CD8-positive, alpha-beta memory T cell (primary cell): ENCODE measurements around the gene GULP1. TPM values are rescaled to one million over a fixed set of nuclear protein-coding genes. Genes with fewer than 3 reads are reported as not detected.

Source experiments
- CTCF ChIA-PET: fragments of 350-600 bp; sonication (Branson Sonifier 250); formaldehyde crosslinking; loops from one replicate; lab custom pipeline; 2021; ENCODE audit warnings: antibody characterized with exemption; lab: Charles Lee
- POLR2A ChIA-PET: fragments of 350-600 bp; sonication (Branson Sonifier 250); formaldehyde crosslinking; loops from one replicate; lab custom pipeline; 2021; ENCODE audit warnings: antibody characterized with exemption; lab: Charles Lee
- DNase-seq, 5 donors: peaks; one replicate each; pipeline versions ENCODE4 v3.0.0 to v3.0.0-alpha.2; 2020 to 2022; ENCODE audit warnings: mixed read lengths in 1 of 5
- H3K27ac ChIP-seq: one replicate; pipeline ENCODE4 v1.7.0; 2013; ENCODE audit warnings: low read depth, mild to moderate bottlenecking, low read length, moderate library complexity
- H3K27me3 ChIP-seq: 2 replicates; pipeline ENCODE4 v1.7.0; 2013; ENCODE audit warnings: low read length, mild to moderate bottlenecking; ENCODE audit not compliant: insufficient read depth, poor library complexity, severe bottlenecking
- H3K36me3 ChIP-seq: 2 replicates; pipeline ENCODE4 v1.7.0; 2013; ENCODE audit warnings: mild to moderate bottlenecking, low read length, moderate library complexity; ENCODE audit not compliant: insufficient read depth
- H3K4me1 ChIP-seq: 2 replicates; pipeline ENCODE4 v1.7.0; 2013; ENCODE audit warnings: mild to moderate bottlenecking, low read length, moderate library complexity; ENCODE audit not compliant: insufficient read depth
- H3K4me3 ChIP-seq: 2 replicates; pipeline ENCODE4 v1.7.0; 2013; ENCODE audit warnings: mild to moderate bottlenecking, low read length
- H3K9me3 ChIP-seq: 2 replicates; pipeline ENCODE4 v1.7.0; 2013; ENCODE audit warnings: mild to moderate bottlenecking, low read length
- H3K27ac Mint-ChIP-seq, 8 donors: one replicate each; pipeline ENCODE4 v1.8.0; 2020 to 2021; ENCODE audit warnings: mixed read lengths in 8 of 8, mild to moderate bottlenecking in 6 of 8, inconsistent platforms in 3 of 8, moderate library complexity in 3 of 8
- H3K27me3 Mint-ChIP-seq, 2 donors: one replicate each; pipeline ENCODE4 v1.8.0; 2020 to 2021; ENCODE audit warnings: mixed read lengths in 2 of 2, mild to moderate bottlenecking in 1 of 2, moderate library complexity in 1 of 2
- H3K36me3 Mint-ChIP-seq, 3 donors: one replicate each; pipeline ENCODE4 v1.8.0; 2020 to 2021; ENCODE audit warnings: mixed read lengths in 3 of 3, inconsistent platforms in 1 of 3, mild to moderate bottlenecking in 1 of 3
- H3K4me1 Mint-ChIP-seq, 3 donors: one replicate each; pipeline ENCODE4 v1.8.0; 2020 to 2021; ENCODE audit warnings: mixed read lengths in 3 of 3, inconsistent platforms in 1 of 3, mild to moderate bottlenecking in 1 of 3
- H3K4me3 Mint-ChIP-seq, 7 donors: one replicate each; pipeline ENCODE4 v1.8.0; 2020 to 2021; ENCODE audit warnings: mixed read lengths in 7 of 7, mild to moderate bottlenecking in 6 of 7, moderate library complexity in 4 of 7, inconsistent platforms in 2 of 7
- H3K9me3 Mint-ChIP-seq, 5 donors: one replicate each; pipeline ENCODE4 v1.8.0; 2020 to 2022; ENCODE audit warnings: mixed read lengths in 5 of 5, mild to moderate bottlenecking in 3 of 5, moderate library complexity in 2 of 5, inconsistent platforms in 1 of 5
- polyA plus RNA-seq: library from polyadenylated mRNA; unstranded; fragments of 300-500 nt; fragmentation: Illumina TruSeq; gene quantifications from one replicate; pipeline ENCODE4 v1.2.3, GENCODE V29; 2021
- total RNA-seq, 2 experiments: library from RNA; stranded (reverse); gene quantifications; one replicate each; pipeline ENCODE4 v1.2.3, GENCODE V29; 2021

GULP1 gene
- total and polyA plus RNA-seq, 3 experiments from 2014 or later, result not detected

DNA sequence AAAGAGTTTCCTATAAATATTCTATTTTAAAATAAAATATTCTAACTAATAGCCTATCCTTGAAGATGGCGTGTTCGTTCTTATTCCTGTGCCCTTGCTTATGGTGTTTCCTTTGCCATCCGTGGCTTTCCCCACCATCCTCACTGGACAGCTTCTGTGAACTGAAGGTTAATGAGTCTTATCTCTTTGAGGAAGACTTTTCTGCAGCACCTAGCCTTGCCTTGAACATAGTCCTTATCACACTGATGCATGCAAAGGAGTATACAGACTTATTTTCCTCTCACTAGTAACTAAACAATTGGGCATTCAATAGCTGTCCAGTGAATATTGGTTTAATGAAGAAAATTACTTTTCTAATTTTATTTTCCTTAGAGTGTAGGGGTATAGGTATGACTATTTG is 88.1 kb downstream of the GULP1 start:
- ChIA-PET POLR2A (no interaction called here), CTCF (no interaction called here)
- H3K36me3 Mint-ChIP-seq, result no peaks in the 10 kb centered on the region
- Histone ChIP-seq H3K4me3 (no peak overlapping the region), H3K9me3 (no peaks in the 10 kb centered on the region), H3K27me3 (no peaks in the 10 kb centered on the region), H3K4me1 (no peaks in the 10 kb centered on the region), H3K36me3 (no peaks in the 10 kb centered on the region), H3K27ac (no peak overlapping the region)
- H3K9me3 Mint-ChIP-seq, result peaks cover 0 to 6% (median 3%) of the 10 kb centered on the region in 5 donors
- no peak overlapping the region for H3K4me3 Mint-ChIP-seq
- no peaks in the 10 kb centered on the region for H3K27me3 Mint-ChIP-seq
- H3K27ac Mint-ChIP-seq, result no peak overlapping the region
- H3K4me1 Mint-ChIP-seq, result no peaks in the 10 kb centered on the region
- DNase-seq, result no peak

GRCh38 chr2:188380280-188380679 is 88.6 kb downstream of the GULP1 start:
- H3K36me3 ChIP-seq, result no peaks in the 10 kb centered on the region

DNA sequence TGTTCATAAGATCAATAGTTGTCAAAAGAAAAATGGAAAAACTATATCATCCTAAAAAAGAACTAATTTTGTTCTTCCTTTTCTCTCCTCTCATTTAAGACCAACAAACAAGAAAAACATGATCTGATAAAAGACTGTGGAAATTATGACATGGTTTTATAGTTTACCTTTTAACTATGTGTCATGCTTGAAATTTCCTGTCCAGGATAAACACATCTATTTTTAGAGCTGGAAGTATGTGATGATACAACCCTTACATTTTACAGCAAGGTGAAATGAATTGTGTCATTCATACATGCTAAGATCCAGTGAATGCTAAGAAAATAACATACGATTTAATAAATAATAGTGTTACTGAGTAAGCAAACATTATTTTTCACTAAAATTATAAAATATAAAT is 89.9 kb downstream of the GULP1 start:
- Mint-ChIP-seq H3K4me1 (no peaks in the 10 kb centered on the region), H3K36me3 (no peaks in the 10 kb centered on the region), H3K9me3 (peaks cover 3 to 10% (median 7%) of the 10 kb centered on the region in 5 donors), H3K27ac (no peak overlapping the region), H3K4me3 (no peak overlapping the region), H3K27me3 (no peaks in the 10 kb centered on the region)
- Histone ChIP-seq H3K4me3 (no peak overlapping the region), H3K9me3 (no peaks in the 10 kb centered on the region), H3K36me3 (no peaks in the 10 kb centered on the region), H3K27me3 (no peaks in the 10 kb centered on the region), H3K4me1 (no peaks in the 10 kb centered on the region), H3K27ac (no peak overlapping the region)
- no peak for DNase-seq
- POLR2A ChIA-PET, result no interaction called here
- CTCF ChIA-PET, result no interaction called here

More at GRCh38 chr2:188380280-188380679, 88.6 kb downstream of the GULP1 start:
- H3K9me3 ChIP-seq, result no peaks in the 10 kb centered on the region
- no peaks in the 10 kb centered on the region for H3K4me1 ChIP-seq
- ChIA-PET CTCF (no interaction called here), POLR2A (no interaction called here)
- no peak overlapping the region for H3K4me3 Mint-ChIP-seq
- no peak overlapping the region for H3K4me3 ChIP-seq
- no peak for DNase-seq
- H3K4me1 Mint-ChIP-seq, result no peaks in the 10 kb centered on the region
- no peaks in the 10 kb centered on the region for H3K27me3 Mint-ChIP-seq
- H3K27ac Mint-ChIP-seq, result no peak overlapping the region
- H3K9me3 Mint-ChIP-seq, result peaks cover 0 to 6% (median 4%) of the 10 kb centered on the region in 5 donors
- H3K27me3 ChIP-seq, result no peaks in the 10 kb centered on the region
- no peak overlapping the region for H3K27ac ChIP-seq
- no peaks in the 10 kb centered on the region for H3K36me3 Mint-ChIP-seq

- H3K4me3 ChIP-seq, result no peak overlapping the region
- H3K36me3 ChIP-seq, result no peaks in the 10 kb centered on the region
- no peak overlapping the region for H3K27ac Mint-ChIP-seq
- no peaks in the 10 kb centered on the region for H3K4me1 ChIP-seq
- CTCF ChIA-PET, result no interaction called here
- no peaks in the 10 kb centered on the region for H3K9me3 ChIP-seq
- no peaks in the 10 kb centered on the region for H3K27me3 Mint-ChIP-seq
- H3K36me3 Mint-ChIP-seq, result no peaks in the 10 kb centered on the region
- no peak overlapping the region for H3K27ac ChIP-seq
- H3K27me3 ChIP-seq, result no peaks in the 10 kb centered on the region
- POLR2A ChIA-PET, result no interaction called here
- no peaks in the 10 kb centered on the region for H3K4me1 Mint-ChIP-seq
- H3K9me3 Mint-ChIP-seq, result peaks cover 3 to 10% (median 7%) of the 10 kb centered on the region in 5 donors
- DNase-seq, result no peak
- no peak overlapping the region for H3K4me3 Mint-ChIP-seq
Observed at GRCh38 chr2:188382107-188382506, 90.4 kb downstream of the GULP1 start.

- no peaks in the 10 kb centered on the region for H3K36me3 Mint-ChIP-seq
- no peaks in the 10 kb centered on the region for H3K27me3 Mint-ChIP-seq
- H3K27ac Mint-ChIP-seq, result no peak overlapping the region
- ChIA-PET CTCF (no interaction called here), POLR2A (no interaction called here)
- Histone ChIP-seq H3K9me3 (no peaks in the 10 kb centered on the region), H3K4me1 (no peaks in the 10 kb centered on the region), H3K36me3 (no peaks in the 10 kb centered on the region), H3K4me3 (no peak overlapping the region), H3K27ac (no peak overlapping the region), H3K27me3 (no peaks in the 10 kb centered on the region)
- H3K4me1 Mint-ChIP-seq, result no peaks in the 10 kb centered on the region
- H3K4me3 Mint-ChIP-seq, result no peak overlapping the region
- H3K9me3 Mint-ChIP-seq, result peaks cover 3 to 10% (median 7%) of the 10 kb centered on the region in 5 donors
- DNase-seq, result no peak
Observed at GRCh38 chr2:188383158-188383557, 91.5 kb downstream of the GULP1 start.

DNA sequence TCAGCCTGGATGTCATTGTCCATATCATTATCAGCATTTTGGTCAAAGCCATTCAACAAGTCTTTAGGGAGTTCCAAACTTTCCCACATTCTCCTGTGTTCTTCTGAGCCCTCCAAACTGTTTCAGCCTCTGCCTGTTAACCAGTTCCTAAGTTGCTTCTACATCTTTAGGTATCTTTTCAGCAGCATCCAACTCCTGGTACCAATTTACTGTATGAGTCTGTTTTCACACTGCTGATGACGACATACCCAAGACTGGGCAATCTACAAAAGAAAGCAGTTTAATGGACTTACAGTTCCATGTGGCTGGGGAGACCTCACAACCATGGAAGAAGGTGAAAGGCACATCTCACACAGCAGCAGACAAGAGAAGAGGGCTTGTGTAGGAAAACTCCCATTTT is 94.2 kb downstream of the GULP1 start:
- CTCF ChIA-PET, result no interaction called here
- POLR2A ChIA-PET, result no interaction called here
- Mint-ChIP-seq H3K27me3 (no peaks in the 10 kb centered on the region), H3K4me3 (no peak overlapping the region), H3K36me3 (no peaks in the 10 kb centered on the region), H3K4me1 (no peaks in the 10 kb centered on the region), H3K9me3 (peaks cover 3 to 10% (median 4%) of the 10 kb centered on the region in 5 donors), H3K27ac (no peak overlapping the region)
- DNase-seq, result no peak
- no peak overlapping the region for H3K27ac ChIP-seq
- no peaks in the 10 kb centered on the region for H3K36me3 ChIP-seq
- no peak overlapping the region for H3K4me3 ChIP-seq
- no peaks in the 10 kb centered on the region for H3K4me1 ChIP-seq
- no peaks in the 10 kb centered on the region for H3K27me3 ChIP-seq
- H3K9me3 ChIP-seq, result no peaks in the 10 kb centered on the region

- no peaks in the 10 kb centered on the region for H3K4me1 ChIP-seq
- CTCF ChIA-PET, result no interaction called here
- POLR2A ChIA-PET, result no interaction called here
- H3K36me3 Mint-ChIP-seq, result no peaks in the 10 kb centered on the region
- H3K27ac ChIP-seq, result no peak overlapping the region
- H3K9me3 Mint-ChIP-seq, result peaks cover 3 to 10% (median 8%) of the 10 kb centered on the region in 5 donors
- no peak overlapping the region for H3K27ac Mint-ChIP-seq
- no peak overlapping the region for H3K4me3 Mint-ChIP-seq
- no peaks in the 10 kb centered on the region for H3K36me3 ChIP-seq
- no peak overlapping the region for H3K4me3 ChIP-seq
- H3K27me3 Mint-ChIP-seq, result no peaks in the 10 kb centered on the region
- H3K4me1 Mint-ChIP-seq, result no peaks in the 10 kb centered on the region
- no peaks in the 10 kb centered on the region for H3K9me3 ChIP-seq
- no peaks in the 10 kb centered on the region for H3K27me3 ChIP-seq
- DNase-seq, result no peak
Observed at GRCh38 chr2:188388831-188389230, 97.2 kb downstream of the GULP1 start.

DNA sequence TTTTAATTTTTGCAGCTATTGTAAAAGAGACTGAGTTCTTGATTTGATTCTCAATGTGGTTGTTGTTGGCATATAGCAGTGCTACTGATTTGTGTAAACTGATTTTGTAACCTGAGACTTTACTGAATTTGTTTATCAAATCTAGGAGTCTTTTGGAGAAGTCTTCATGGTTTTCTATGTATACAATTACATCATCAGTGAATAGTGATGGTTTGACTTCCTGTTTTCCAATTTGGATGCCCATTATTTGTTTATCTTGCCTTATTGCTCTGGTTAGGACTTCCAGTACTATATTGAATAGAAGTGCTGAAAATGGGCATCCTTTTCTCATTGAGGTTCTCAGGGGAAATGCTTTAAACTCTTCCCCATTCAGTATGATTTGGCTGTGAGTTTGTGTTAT is 99.7 kb downstream of the GULP1 start:
- no peaks in the 10 kb centered on the region for H3K4me1 Mint-ChIP-seq
- Histone ChIP-seq H3K27me3 (no peaks in the 10 kb centered on the region), H3K9me3 (no peaks in the 10 kb centered on the region), H3K27ac (no peak overlapping the region), H3K4me3 (no peak overlapping the region), H3K36me3 (no peaks in the 10 kb centered on the region), H3K4me1 (no peaks in the 10 kb centered on the region)
- ChIA-PET POLR2A (no interaction called here), CTCF (no interaction called here)
- no peak overlapping the region for H3K27ac Mint-ChIP-seq
- no peaks in the 10 kb centered on the region for H3K36me3 Mint-ChIP-seq
- peaks cover 0 to 12% (median 4%) of the 10 kb centered on the region in 5 donors for H3K9me3 Mint-ChIP-seq
- no peak overlapping the region for H3K4me3 Mint-ChIP-seq
- DNase-seq, result no peak
- H3K27me3 Mint-ChIP-seq, result no peaks in the 10 kb centered on the region
